Measurements from ENCODE around the gene AOC3.
"Not testable (repeated sequence)": the region's sequence is repeated elsewhere in the genome, so short reads cannot be mapped to it uniquely, and the experiment has no call there.

The AOC3 gene

GRCh38 chr17:42844761-42845555, 6.0 kb upstream of the AOC3 start:
- no peak for DNase-seq

DNA sequence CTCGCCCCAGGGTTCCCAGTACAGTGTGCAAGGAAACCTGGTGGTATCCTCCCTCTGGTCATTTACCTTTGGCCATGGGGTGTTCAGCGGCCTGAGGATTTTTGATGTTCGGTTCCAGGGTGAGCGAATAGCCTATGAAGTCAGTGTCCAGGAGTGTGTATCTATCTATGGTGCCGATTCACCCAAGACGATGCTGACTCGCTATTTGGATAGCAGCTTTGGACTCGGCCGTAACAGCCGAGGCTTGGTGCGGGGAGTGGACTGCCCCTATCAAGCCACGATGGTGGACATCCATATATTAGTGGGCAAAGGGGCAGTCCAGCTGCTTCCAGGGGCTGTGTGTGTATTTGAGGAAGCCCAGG, 5.5 kb upstream of the AOC3 start:
- DNase-seq, result no peak

DNA sequence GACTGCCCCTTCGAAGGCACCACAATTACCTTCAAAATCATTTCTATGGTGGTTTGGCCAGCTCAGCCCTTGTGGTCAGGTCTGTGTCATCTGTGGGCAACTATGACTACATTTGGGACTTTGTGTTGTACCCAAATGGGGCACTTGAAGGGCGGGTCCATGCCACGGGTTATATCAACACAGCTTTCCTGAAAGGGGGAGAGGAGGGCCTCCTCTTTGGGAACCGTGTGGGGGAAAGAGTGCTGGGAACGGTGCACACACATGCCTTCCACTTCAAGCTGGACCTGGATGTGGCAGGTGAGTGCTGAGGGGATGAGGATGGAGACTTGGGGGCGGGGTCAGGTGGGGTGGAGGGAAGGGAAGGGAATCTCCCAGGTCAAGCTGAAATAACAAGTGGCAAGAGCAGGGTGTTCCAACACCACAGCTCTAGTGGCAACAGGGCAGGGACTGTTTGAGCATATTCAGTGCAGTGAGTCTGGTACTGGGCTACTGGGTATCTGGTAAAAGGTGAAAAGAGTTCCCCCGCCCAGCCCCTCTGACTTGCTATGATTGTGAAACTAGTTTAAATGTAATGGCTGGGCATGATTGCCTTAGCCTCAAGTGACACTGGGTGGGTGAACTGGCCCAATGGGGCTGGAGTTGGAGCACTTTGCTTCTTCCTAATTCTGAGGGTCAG, 4.9 kb upstream of the AOC3 start:
- DNase-seq, result no peak

DNA sequence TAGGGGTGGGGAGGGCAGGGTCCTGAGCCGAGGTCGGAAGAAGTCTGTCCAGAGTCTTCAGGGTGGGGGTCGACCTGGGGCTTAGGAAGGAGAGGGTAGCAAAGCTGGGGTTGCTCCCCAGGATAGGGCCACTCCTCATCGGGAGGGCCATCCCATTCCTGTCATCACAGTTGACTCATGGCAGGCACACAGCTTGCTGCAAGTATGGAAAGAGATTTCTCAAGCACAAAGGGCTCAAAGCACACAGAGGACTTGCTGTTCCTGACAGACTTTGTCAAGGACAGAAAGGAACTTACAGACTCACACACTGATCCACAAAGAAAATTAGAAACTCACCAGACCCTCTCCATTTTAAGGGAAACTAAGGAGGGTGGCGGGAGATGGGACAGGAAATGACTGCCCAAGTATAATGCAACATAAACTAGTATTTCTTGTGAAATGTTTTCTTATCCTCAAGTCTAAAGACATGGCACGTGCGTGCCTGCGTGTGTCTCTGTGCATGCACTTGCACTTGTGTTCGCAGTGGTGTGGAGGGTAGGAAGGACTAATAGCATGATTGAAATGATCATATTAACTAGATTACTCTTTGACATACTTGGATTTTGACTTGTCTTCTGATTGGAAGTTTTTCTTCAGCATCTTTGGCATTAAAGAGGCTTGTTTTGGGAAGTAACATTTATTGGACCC, 4.3 kb upstream of the AOC3 start:
- peak; percentile 38 for DNase-seq

DNA sequence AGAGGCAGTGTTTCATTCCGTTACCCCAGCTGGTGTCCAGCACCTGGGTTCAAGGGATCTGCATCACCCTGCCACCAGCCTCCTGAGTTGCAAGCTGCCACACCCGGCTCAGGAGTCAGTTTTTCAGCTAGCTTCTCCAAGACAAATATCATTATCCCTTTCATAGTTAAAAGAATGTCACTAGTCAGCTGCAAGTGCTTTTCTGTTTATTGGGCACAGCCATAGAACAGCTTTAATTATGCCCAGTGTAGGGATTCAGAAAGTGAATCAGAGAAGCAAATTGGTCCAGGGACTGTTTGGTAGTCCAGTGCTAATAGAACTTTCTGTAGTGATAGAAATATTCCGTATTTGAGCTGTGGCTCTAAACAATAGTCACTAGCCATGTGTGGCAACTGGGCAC, 2.9 kb upstream of the AOC3 start:
- DNase-seq, result no peak

DNA sequence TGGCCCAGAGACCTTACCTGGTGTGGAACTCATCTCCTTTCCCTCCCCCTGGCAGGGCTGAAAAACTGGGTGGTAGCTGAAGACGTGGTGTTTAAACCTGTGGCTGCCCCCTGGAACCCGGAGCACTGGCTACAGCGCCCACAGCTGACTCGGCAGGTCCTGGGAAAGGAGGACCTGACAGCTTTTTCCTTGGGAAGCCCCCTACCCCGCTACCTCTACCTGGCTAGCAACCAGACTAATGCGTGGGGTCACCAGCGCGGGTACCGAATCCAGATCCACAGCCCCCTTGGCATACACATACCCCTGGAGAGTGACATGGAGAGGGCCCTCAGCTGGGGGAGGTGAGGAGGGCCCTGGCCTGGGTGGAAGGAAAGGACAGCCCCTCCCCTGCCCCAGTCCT, 2.0 kb upstream of the AOC3 start:
- DNase-seq, result no peak

DNA sequence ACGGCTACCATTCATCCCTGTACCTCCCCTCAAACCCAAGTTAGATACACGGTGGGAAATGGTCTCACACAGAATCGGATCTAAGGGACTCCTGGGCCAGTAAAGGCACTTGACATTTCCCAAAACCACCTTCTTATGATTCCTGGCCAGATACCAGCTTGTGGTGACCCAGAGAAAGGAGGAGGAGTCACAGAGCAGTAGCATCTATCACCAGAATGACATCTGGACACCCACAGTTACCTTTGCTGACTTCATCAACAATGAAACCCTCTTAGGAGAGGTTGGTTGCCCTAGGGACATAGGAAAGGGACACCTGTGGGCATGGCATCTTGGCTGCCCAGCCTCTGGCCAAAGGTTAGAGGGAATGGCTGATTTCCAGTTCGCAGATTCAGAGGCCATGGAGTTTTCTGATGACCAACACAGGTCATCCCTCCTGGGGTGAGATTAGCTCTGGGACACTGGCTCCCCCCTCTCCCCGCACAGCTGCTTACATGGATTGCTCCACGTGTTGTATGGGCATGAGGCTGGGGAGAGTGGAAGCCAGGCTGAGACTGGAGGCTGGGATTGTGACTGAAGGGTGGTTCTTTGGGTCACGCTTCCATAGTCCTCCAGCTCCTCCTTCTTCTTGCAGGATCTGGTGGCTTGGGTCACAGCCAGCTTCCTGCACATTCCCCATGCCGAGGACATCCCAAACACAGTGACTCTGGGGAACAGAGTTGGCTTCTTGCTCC, 1.4 kb upstream of the AOC3 start:
- DNase-seq, result peak; percentile 28

GRCh38 chr17:42851371-42852240, 607 bp downstream of the AOC3 start:
- DNase-seq, result not testable (repeated sequence)

GRCh38 chr17:42852351-42852750, 1.4 kb downstream of the AOC3 start:
- no peak for DNase-seq

GRCh38 chr17:42853004-42853403, 2.0 kb downstream of the AOC3 start:
- no peak for DNase-seq

- DNase-seq, result no peak
Observed at GRCh38 chr17:42853597-42853967, 2.6 kb downstream of the AOC3 start.

GRCh38 chr17:42853968-42854790, 3.2 kb downstream of the AOC3 start:
- no peak for DNase-seq

GRCh38 chr17:42855048-42855596, 4.1 kb downstream of the AOC3 start:
- DNase-seq, result no peak

- DNase-seq, result not testable (repeated sequence)
Observed at GRCh38 chr17:42856093-42856492, 5.1 kb downstream of the AOC3 start.

DNA sequence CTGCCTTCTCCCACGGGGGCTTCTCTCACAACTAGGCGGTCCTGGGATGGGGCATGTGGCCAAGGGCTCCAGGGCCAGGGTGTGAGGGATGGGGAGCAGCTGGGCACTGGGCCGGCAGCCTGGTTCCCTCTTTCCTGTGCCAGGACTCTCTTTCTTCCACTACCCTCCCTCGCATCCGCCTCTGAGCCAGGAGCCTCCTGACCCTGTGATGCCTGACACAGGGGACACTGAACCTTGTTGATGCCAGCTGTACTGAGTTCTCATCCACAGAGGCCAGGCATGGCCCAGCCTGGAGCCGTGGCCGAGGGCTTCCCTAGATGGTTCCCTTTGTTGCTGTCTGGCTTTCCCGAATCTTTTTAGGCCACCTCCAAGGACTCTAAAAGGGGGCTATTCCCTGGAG, 5.5 kb downstream of the AOC3 start:
- DNase-seq, result not testable (repeated sequence)

DNA sequence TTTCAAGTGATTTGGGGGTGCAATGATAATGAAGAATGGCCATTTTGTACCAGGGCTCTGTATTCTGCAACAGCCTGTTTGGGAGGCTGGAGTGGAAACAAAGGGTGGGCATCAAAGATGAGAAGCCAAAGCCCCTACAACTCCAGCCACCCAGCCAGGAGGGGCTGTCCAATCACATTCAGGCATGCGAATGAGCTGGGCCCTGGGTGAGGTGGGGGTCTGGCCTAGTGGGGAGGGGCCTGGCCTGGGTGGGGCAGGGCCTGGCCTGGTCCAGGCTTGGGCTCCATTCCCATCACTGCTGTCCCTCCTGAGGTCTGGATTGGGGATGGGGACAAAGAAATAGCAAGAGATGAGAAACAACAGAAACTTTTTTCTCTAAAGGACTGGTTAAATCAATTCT, 6.4 kb downstream of the AOC3 start:
- DNase-seq, result no peak

DNA sequence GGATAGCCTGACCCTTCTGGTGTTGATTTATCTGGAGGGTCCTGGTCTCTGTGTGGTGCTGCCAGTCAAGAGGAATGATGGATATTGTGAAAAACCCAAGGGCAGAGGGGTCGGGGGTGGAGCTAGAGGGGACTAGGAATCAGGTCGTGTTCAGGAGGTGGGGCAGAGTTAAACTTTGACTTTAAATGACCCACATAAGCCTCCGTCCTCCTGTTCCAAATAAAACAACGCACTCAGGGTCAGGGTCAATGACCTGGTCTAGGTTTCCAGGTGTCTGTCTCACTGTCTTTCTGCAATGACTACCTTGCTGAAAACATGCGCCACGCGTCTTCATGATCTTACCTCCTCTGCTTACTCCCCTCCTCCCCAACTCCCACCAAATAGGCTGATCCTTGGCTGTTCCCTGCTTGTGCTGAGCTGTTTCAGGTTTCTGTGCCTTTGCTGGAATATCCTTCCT, 14.7 kb downstream of the AOC3 start:
- DNase-seq, result no peak

DNA sequence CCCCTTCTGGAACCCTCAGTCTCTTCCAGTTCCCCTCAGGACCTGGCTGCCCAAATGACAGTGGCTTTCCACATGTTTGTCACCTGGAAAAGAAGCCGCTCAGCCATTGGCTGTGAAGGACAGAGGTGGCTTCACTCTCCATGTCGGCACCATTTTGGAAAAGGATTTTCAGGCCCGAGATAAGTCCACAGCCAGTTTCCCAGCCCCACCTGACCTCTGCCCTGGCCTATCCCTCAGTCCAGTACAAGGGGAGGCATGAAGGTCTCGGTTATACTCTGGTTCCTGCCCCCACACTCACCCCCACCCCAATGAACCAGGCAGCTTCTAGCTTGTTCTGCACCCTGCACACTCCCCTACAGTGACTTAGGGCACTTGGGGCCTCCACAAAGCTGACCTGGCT, 15.2 kb downstream of the AOC3 start:
- no peak for DNase-seq

- DNase-seq, result no peak
Observed at GRCh38 chr17:42866631-42867575, 15.9 kb downstream of the AOC3 start.

Data from DMS53 (cell line).